Measurements from ENCODE around the gene TMEM139. TPM values are rescaled to one million over a fixed set of nuclear protein-coding genes. Genes with fewer than 3 reads are reported as not detected.

The TMEM139 gene
- total RNA-seq, 4 donors from 2014 or later, result 7.8 to 12.8 (median 11.6) TPM

DNA sequence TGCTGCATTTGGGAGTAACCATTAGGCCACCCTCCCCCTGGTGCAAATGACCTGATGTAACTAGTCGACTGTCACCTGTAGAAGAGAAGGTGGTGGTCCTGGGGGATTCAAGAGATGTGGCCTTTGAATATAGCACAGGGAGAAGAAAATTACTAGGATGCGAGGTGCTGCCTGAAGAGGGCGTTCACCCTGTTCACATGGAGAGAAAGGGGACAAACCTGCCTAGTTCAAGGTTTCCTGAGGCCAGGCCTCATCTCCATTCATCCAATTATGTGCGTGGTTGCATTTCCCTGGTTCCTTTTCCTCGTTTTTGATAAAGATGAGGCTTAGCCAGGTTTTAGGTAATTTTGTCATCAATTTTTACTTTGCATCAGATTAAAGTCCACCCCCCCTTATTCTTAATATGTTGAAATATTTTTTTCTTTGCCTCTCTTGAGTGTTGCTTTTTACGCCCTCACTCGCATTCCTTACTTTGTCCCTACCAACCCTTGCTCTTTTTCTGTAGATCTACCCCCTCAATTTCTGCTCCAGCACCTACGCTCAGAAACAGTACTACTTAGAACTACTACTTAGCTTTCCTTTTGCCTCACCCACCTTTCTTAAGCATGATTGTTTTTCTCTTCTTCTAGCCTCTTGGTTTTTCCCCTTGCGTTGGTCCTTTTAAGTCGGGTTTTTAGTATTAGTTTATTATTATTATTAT, 44.9 kb downstream of the TMEM139 start:
- no peak for DNase-seq (ENCODE audit: low spot score in 2 of 2)
- intact Hi-C loops (cut with DNase I; ENCODE audit: low total_unique reads), result loop anchor here (1.0 kb wide), 1 partner anchor 35 kb away; no protein-coding TSS in a partner anchor
- no peak overlapping the region for H3K4me3 ChIP-seq (ENCODE audit: low read depth, poor library complexity, severe bottlenecking)
- WGBS, 2 donors, result 90 to 91% methylated on average over 10 of the region's 10 CpGs
- TF ChIP-seq, protein P1, sequence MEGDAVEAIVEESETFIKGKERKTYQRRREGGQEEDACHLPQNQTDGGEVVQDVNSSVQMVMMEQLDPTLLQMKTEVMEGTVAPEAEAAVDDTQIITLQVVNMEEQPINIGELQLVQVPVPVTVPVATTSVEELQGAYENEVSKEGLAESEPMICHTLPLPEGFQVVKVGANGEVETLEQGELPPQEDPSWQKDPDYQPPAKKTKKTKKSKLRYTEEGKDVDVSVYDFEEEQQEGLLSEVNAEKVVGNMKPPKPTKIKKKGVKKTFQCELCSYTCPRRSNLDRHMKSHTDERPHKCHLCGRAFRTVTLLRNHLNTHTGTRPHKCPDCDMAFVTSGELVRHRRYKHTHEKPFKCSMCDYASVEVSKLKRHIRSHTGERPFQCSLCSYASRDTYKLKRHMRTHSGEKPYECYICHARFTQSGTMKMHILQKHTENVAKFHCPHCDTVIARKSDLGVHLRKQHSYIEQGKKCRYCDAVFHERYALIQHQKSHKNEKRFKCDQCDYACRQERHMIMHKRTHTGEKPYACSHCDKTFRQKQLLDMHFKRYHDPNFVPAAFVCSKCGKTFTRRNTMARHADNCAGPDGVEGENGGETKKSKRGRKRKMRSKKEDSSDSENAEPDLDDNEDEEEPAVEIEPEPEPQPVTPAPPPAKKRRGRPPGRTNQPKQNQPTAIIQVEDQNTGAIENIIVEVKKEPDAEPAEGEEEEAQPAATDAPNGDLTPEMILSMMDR (IDR thresholded peaks at IDR 0.05), result no peak
- no peak for TF ChIP-seq POLR2A (IDR thresholded peaks at IDR 0.05)

DNA sequence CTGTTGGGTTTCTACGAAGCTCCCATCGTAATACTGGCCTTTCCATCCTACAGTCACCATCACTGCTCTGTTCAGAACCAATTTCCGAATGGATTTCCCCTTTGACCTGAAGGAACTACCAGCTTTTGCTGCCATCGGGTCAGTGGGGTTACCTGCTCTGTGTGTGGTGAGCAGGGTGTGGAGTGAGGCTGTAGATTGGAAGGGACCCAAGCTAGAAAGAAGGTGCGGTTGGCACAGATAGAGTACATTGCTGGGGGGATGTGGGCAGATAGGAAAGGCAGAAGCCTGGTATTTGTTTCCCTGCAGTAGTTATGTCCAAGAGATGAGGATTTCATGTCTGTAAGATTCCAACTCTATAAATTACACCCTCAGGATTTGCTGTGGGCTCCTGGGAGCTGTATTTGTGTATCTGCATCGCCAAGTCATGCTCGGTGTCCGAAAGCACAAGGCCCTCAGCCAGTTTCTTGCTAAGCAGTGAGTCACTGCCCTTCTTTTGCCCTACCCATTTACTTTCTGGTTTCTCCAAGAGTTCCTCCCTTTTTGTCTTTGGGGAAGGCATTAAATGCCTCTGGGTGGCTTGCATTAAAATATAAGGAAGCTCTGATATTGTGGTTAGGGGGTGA, 46.5 kb downstream of the TMEM139 start:
- TF ChIP-seq, protein P1 (IDR thresholded peaks at IDR 0.05), result no peak
- TF ChIP-seq POLR2A (IDR thresholded peaks at IDR 0.05), result no peak
- DNase-seq (ENCODE audit: low spot score in 2 of 2), result peak in 1 of 2 donors; percentile 26
- WGBS, 2 donors, result 51 to 61% methylated on average over 8 of the region's 8 CpGs
- intact Hi-C loops (cut with DNase I; ENCODE audit: low total_unique reads), result no loop called here
- H3K4me3 ChIP-seq (ENCODE audit: low read depth, poor library complexity, severe bottlenecking), result no peak overlapping the region

DNA sequence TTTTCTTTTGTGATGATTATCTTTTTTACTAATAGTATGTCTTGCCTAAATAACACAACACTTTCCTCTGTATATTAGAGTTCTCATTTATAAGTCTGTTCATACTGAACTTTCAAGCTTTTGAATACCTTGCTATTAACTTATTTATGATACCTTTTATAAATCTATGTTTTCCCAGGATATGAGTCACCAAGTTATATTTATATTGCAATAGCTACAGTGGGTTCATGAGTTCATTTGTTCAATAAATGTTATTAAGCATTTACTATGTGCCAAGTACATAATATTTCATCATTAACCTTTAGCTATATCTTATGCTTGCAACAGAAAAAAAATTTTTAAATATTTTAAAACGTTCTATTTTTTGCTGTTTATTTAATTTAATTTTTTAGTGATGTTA, 49.5 kb downstream of the TMEM139 start:
- DNase-seq (ENCODE audit: low spot score in 2 of 2), result no peak
- intact Hi-C loops (cut with DNase I; ENCODE audit: low total_unique reads), result no loop called here
- H3K4me3 ChIP-seq (ENCODE audit: low read depth, poor library complexity, severe bottlenecking), result no peak overlapping the region
- TF ChIP-seq, protein P1 (IDR thresholded peaks at IDR 0.05), result no peak
- no peak for TF ChIP-seq POLR2A (IDR thresholded peaks at IDR 0.05)
- WGBS, 2 donors, result 45 to 57% methylated on average over 1 of the region's 1 CpG

DNA sequence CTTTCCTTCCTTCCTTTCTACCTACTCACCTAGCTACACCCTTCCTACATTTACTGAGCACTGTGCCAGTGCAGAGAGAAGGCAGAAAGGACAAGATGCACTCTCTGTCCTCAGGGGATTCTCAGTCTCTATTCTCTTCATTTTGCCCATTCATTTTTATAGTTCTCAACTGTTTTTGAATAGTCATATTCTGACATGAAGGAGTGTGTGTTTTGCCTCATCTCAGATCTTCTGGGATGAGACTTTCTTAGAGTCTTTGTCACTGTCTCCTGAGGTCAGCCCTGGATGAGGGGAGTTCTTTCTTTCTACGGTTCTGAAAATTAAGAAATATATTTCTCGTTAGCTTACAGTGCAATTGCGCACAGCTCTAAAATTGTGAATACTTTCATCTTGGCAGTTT, 52.5 kb downstream of the TMEM139 start:
- intact Hi-C loops (cut with DNase I; ENCODE audit: low total_unique reads), result no loop called here
- H3K4me3 ChIP-seq (ENCODE audit: low read depth, poor library complexity, severe bottlenecking), result no peak overlapping the region
- 83 to 87% methylated on average over 3 of the region's 3 CpGs for WGBS, 2 donors
- TF ChIP-seq, protein P1 (IDR thresholded peaks at IDR 0.05), result no peak
- no peak for TF ChIP-seq POLR2A (IDR thresholded peaks at IDR 0.05)
- no peak for DNase-seq (ENCODE audit: low spot score in 2 of 2)

Other genes with a start within 250 kb of the TMEM139 start
- gene OR6V1, start 232.6 kb upstream of the TMEM139 start, total RNA-seq, result not detected
- gene PIP, start 152.9 kb upstream of the TMEM139 start, total RNA-seq, result 1,000 to 10,000 TPM in 1 of 4 donors, 100 to 1,000 TPM in 2, 10 to 100 TPM in 1; 64.4 to 1,497 (median 370) TPM
- not detected for gene TAS2R39, start 101.5 kb upstream of the TMEM139 start, total RNA-seq
- gene TAS2R40, start 62.9 kb upstream of the TMEM139 start, total RNA-seq, result not detected
- 100 to 1,000 TPM in 3 of 4 donors, 10 to 100 TPM in 1; 97.0 to 180 (median 139) TPM for gene GSTK1, start 21.5 kb upstream of the TMEM139 start, total RNA-seq
- gene CASP2, start 3.4 kb downstream of the TMEM139 start, total RNA-seq, result 10 to 100 TPM in 3 of 4 donors, 1 to 10 TPM in 1; 9.6 to 22.7 (median 16.0) TPM
- not detected for gene CLCN1, start 31.2 kb downstream of the TMEM139 start, total RNA-seq
- 1 to 10 TPM in 1 of 4 donors, under 1 TPM in 2, not detected in 1; 0.27 to 1.4 (median 0.42) TPM for gene FAM131B, start 77.8 kb downstream of the TMEM139 start, total RNA-seq
- 10 to 100 TPM; 45.6 to 91.1 (median 60.9) TPM for gene ZYX, start 96.4 kb downstream of the TMEM139 start, total RNA-seq
- 10 to 100 TPM; 51.7 to 94.5 (median 64.2) TPM for gene EPHA1, start 123.9 kb downstream of the TMEM139 start, total RNA-seq
- gene TAS2R60, start 158.5 kb downstream of the TMEM139 start, total RNA-seq, result not detected
- under 1 TPM in 1 of 4 donors, not detected in 3; 0.78 TPM for gene TAS2R41, start 192.9 kb downstream of the TMEM139 start, total RNA-seq

Measured in lower leg skin (tissue), 4 donors.